GM04504 (cell line): ENCODE data around the gene CCM2L.

Experiments used
- DNase-seq: peaks from one replicate; pipeline ENCODE4 v3.0.0-alpha.2; 2012; ENCODE audit warnings: low read depth

The CCM2L gene

GRCh38 chr20:32059189-32059588 is 49.0 kb downstream of the CCM2L start:
- DNase-seq = no peak

- DNase-seq = no peak
Observed at GRCh38 chr20:32062776-32063170, 52.5 kb downstream of the CCM2L start.

- DNase-seq = no peak
Observed at GRCh38 chr20:32063695-32064094, 53.5 kb downstream of the CCM2L start.

GRCh38 chr20:32064667-32065066 is 54.4 kb downstream of the CCM2L start:
- no peak for DNase-seq

- peak; percentile 87 for DNase-seq
Observed at GRCh38 chr20:32067234-32067821, 57.1 kb downstream of the CCM2L start.

GRCh38 chr20:32068174-32068573 is 57.9 kb downstream of the CCM2L start:
- no peak for DNase-seq

- DNase-seq = no peak
Observed at GRCh38 chr20:32069711-32070110, 59.5 kb downstream of the CCM2L start.

- no peak for DNase-seq
Observed at GRCh38 chr20:32070282-32070681, 60.0 kb downstream of the CCM2L start.

GRCh38 chr20:32070690-32071213 is 60.5 kb downstream of the CCM2L start:
- no peak for DNase-seq

GRCh38 chr20:32071395-32072167 is 61.3 kb downstream of the CCM2L start:
- no peak for DNase-seq

GRCh38 chr20:32072168-32072750 is 62.0 kb downstream of the CCM2L start:
- DNase-seq = no peak

- DNase-seq = no peak
Observed at GRCh38 chr20:32075534-32075933, 65.3 kb downstream of the CCM2L start.

- no peak for DNase-seq
Observed at GRCh38 chr20:32077190-32077589, 67.0 kb downstream of the CCM2L start.

GRCh38 chr20:32078322-32078721 is 68.1 kb downstream of the CCM2L start:
- DNase-seq = no peak

- DNase-seq = no peak
Observed at GRCh38 chr20:32078791-32079190, 68.6 kb downstream of the CCM2L start.

GRCh38 chr20:32079655-32080109 is 69.4 kb downstream of the CCM2L start:
- no peak for DNase-seq

GRCh38 chr20:32080783-32081182 is 70.5 kb downstream of the CCM2L start:
- no peak for DNase-seq
